Neural progenitor cell (in vitro differentiated cells): ENCODE data around the gene WDR81.

ENCODE experiments used
- CTCF ChIP-seq: fragments of 200-600 bp; sonication (generic); IDR thresholded peaks from 2 replicates; pipeline ENCODE4 v1.5.1; 2017; ENCODE audit warnings: antibody characterized with exemption, mild to moderate bottlenecking
- EZH2 ChIP-seq: fragments of 200-600 bp; sonication (generic); IDR thresholded peaks from 2 replicates; pipeline ENCODE4 v1.6.1; 2017; ENCODE audit warnings: antibody characterized with exemption, mild to moderate bottlenecking, moderate library complexity
- EZH2phosphoT487 ChIP-seq: fragments of 200-600 bp; sonication (generic); IDR thresholded peaks from 2 replicates; pipeline ENCODE4 v1.6.1; 2017; ENCODE audit warnings: antibody characterized with exemption

GRCh38 chr17:1714427-1714979, 10.0 kb upstream of the WDR81 start:
- TF ChIP-seq CTCF (no peak), EZH2 (no peak), EZH2phosphoT487 (no peak)
